Measurements from ENCODE around the gene PPIL3.

GRCh38 chr2:200851398-200852248, 37.3 kb downstream of the PPIL3 start:
- TF ChIP-seq POLR2A (IDR thresholded peaks at IDR 0.05): no peak
- TF ChIP-seq CTCF (IDR thresholded peaks at IDR 0.05): no peak
- no peak for TF ChIP-seq POLR2AphosphoS5 (IDR thresholded peaks at IDR 0.05)

Measured in gastroesophageal sphincter (tissue), 3 donors.